HTR-8/SVneo (cell line): ENCODE measurements around the gene MCM5.
A peak's percentile ranks its signal among the peaks of the same experiment; 100 is the strongest.
"Not testable (repeated sequence)": the region's sequence is repeated elsewhere in the genome, so short reads cannot be mapped to it uniquely, and the experiment has no call there.

ENCODE experiments used
- DNase-seq: peaks from one replicate; pipeline ENCODE4 v3.0.0; 2011; ENCODE audit warnings: low spot score, mixed read lengths; ENCODE audit not compliant: insufficient read length
- FAIRE-seq: peaks from 2 replicates; lab custom pipeline; 2011; peaks lifted over from hg19 to GRCh38; lab: Jason Lieb, UNC

MCM5 gene

GRCh38 chr22:35377735-35378134, 22.2 kb upstream of the MCM5 start:
- DNase-seq (no peak), FAIRE-seq (no peak)

GRCh38 chr22:35378621-35379020, 21.3 kb upstream of the MCM5 start:
- no peak for DNase-seq
- FAIRE-seq, result no peak

GRCh38 chr22:35379146-35379993, 20.6 kb upstream of the MCM5 start:
- FAIRE-seq (no peak), DNase-seq (no peak)

GRCh38 chr22:35380013-35380412, 19.9 kb upstream of the MCM5 start:
- DNase-seq (no peak), FAIRE-seq (no peak)

- FAIRE-seq, result no peak
- peak; percentile 63 for DNase-seq
Measured at GRCh38 chr22:35380537-35381423, 19.2 kb upstream of the MCM5 start, which contains the start of gene HMOX1. Gene HMOX1, plus strand, starts transcription at chr22:35381096. Its CDS starts 78 bp downstream, at chr22:35381174.

- FAIRE-seq, result no peak
- no peak for DNase-seq
Measured at GRCh38 chr22:35381424-35382009, 18.4 kb upstream of the MCM5 start.

- no peak for FAIRE-seq
- DNase-seq, result no peak
Measured at GRCh38 chr22:35383679-35384071, 16.3 kb upstream of the MCM5 start.

- FAIRE-seq (no peak), DNase-seq (no peak)
Measured at GRCh38 chr22:35384527-35384926, 15.4 kb upstream of the MCM5 start.

- no peak for FAIRE-seq
- DNase-seq, result no peak
Measured at GRCh38 chr22:35384975-35385588, 14.9 kb upstream of the MCM5 start.

- no peak for DNase-seq
- no peak for FAIRE-seq
Measured at GRCh38 chr22:35386670-35387288, 13.2 kb upstream of the MCM5 start.

- FAIRE-seq (no peak), DNase-seq (no peak)
Measured at GRCh38 chr22:35390933-35391332, 9.0 kb upstream of the MCM5 start.

- DNase-seq (no peak), FAIRE-seq (no peak)
Measured at GRCh38 chr22:35392357-35392756, 7.6 kb upstream of the MCM5 start.

GRCh38 chr22:35393116-35394010, 6.6 kb upstream of the MCM5 start:
- FAIRE-seq (no peak), DNase-seq (no peak)

GRCh38 chr22:35394011-35394312, 6.0 kb upstream of the MCM5 start:
- DNase-seq (no peak), FAIRE-seq (no peak)

GRCh38 chr22:35394810-35395563, 5.0 kb upstream of the MCM5 start:
- FAIRE-seq (no peak), DNase-seq (no peak)

- DNase-seq, FAIRE-seq: not testable (repeated sequence)
Measured at GRCh38 chr22:35396622-35397021, 3.3 kb upstream of the MCM5 start.

GRCh38 chr22:35397095-35397904, 2.6 kb upstream of the MCM5 start:
- DNase-seq, result no peak
- no peak for FAIRE-seq

- FAIRE-seq (no peak), DNase-seq (no peak)
Measured at GRCh38 chr22:35398591-35398973, 1.4 kb upstream of the MCM5 start.
